Measurements from ENCODE around the gene ANKRD60.

ANKRD60 gene

DNA sequence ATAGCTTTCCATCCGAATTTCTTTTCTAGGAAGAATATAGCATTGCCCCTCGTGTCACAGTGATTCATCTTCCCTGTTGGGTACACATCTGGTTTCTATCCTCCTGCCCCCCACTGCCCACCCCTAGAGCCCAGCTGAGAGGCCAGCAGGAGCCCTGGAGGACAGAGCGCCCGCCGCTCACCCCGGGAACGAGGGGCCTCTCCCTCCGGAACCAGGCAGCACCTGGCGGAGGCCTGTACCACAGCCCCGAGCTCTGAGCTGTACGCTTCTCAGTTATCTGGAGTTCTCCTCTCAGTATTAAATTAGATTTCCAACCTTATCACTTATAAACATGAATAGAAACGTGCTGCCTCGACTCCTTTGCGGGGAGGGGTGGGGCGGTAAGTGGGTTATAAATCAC is 6.0 kb downstream of the ANKRD60 start:
- FAIRE-seq: no peak

DNA sequence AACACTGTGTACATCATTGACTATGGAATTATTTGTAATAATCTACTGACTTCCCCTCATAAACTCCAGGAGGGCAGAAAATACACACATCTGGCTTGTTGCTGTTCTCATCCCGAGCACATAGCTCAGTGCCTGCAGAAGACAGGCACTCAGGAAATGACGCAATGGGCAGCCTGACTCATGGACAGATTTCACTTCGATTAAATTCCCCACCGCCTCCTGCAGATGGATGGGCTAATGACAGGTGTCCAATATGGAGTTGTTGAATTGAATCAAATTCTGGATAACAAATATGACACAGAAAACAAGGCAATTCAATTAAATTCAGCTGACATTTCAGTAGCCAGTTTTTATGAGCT is 9.1 kb downstream of the ANKRD60 start:
- FAIRE-seq: no peak

DNA sequence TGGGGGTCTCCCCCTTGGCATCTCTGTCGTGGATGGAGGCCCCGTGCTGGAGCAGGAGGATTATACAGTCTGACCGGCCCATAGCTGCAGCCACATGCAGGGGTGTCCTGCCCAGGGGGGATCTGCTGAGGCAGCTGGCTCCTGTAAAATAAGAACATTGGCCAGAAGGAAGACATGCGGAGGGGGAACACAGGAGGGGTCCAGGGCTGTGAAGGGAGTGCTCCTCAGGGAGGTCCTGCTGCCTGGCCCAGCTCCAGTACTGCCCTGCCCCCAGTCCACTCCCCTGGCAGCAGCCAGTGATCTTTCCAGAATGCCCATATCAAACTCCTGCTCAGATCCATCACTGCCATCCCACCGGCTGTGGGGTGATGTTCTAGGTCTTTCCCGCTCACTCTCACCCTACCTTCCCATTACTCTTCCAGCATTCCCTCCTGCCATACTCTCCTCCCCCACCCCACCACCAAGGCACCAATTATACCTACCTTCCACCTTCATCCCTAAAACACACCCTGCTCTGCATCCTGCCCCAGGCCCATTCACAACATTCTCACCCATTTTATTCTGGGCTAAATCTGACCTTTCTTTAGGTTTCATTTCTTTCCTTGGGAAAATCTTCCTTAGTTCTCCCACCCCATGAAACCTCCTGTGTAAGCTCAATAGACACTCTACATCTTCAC is 9.7 kb downstream of the ANKRD60 start:
- FAIRE-seq: no peak

DNA sequence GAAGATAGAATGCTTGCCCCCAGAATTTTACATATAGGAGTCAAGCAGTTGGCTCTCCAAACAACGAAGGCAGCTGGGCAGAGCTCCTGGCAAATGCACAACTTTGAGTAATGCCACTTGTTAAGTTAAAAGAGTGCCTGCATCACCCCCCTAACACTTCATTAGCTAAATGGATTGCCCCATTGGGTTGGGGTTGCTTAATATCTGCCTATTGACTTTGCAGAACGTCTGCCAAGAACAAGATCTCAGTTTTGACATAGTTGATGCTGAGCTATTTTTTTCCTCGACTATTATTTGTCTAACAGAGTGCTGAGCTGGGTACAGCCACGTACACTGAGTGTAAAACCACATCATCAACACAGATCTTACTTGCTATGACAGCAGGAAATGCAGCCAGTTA is 12.1 kb downstream of the ANKRD60 start:
- no peak for FAIRE-seq

DNA sequence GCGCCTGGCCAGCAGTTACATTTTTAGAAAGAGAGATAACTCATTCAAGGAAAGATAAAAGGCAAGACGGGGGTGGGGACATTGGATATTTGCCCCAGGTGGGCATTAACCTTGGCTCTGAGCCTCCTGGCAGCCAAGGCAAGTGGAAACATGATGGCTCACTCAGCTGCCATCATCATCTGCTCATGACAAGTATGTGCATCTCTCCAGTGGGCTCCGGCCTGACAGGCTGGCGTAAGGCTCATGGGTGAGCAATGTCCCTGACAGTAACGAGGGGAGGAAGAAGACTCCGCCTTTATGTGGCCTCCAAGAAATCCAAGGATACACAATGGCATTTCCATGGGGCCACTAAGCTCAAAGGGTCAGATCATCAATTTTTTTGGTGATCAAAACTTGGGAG is 13.3 kb downstream of the ANKRD60 start:
- no peak for FAIRE-seq

DNA sequence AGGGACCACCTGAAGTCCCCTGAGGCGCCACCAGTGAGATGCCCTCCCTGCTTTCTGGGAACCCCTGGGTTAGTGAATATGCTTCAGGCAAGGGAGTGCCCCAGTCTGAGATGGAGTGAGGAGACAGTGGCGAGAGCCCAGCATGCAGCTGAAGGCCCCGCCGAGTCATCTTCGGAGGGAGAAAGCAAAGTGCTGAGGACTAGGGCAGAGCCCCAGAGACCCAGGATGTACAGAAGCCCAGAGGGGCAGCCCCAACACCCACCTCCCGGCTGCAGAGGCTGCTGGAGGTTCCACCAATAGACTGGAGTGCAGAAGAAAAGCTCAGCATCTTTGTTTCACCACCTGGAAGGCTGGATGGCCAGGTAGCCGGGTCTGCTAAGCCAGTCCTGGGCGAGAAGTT is 14.1 kb downstream of the ANKRD60 start:
- FAIRE-seq: no peak

DNA sequence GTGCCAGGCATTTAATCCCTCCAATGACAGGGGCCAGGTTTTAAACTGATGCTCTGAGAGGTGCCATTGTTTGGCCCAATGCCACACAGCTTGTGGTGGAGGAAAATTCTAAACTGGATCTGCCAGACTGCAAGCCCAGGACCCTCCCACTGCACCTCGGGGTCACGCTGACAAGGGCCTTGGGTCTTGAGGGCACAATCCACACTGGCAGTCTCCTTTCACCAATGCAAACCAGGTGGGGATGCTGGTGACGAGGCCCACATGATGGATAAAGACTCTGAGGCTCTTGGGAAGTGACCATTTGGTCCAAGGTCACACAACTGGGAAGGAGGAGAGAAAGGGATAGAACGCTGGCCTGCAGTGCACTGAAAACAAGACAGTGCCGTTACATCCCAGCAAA is 14.7 kb downstream of the ANKRD60 start:
- no peak for FAIRE-seq

DNA sequence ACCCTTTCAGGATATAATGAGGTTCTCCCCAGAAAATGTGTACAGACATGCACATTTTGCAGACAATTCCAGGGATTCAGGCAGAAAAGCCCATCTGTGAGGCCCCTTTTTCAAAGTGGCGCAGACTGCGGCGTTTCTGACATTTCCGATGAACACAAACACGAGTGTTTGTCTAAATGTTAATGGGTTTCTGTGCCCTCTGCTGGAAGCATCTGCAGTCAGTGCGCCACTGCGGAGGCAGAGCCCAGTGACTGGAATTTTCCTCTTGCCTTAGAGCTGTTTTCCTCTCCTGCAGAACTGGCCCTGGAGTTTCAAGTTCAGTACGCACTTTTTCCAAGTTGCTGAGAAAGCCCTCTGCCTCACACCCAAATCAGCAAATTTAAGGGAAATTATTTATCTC is 15.3 kb downstream of the ANKRD60 start:
- no peak for FAIRE-seq

DNA sequence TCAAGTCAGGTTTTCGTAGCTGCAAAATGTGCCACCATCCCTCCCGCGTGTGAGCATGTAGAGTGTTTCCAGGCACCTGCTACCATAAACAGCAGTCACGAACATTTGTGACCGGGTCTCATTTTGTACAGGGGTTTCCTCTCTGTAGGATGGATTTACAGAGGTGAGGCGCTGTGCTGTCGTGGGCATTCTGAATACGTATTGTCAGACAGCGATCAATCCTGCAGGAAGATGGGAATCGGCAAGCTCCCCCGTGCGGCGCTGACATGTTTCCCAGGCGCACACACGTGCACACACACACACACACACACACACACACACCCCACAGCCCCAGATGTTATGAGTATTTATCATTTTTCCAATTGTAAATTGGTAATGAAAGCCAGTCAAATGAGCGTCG is 15.8 kb downstream of the ANKRD60 start:
- no peak for FAIRE-seq

DNA sequence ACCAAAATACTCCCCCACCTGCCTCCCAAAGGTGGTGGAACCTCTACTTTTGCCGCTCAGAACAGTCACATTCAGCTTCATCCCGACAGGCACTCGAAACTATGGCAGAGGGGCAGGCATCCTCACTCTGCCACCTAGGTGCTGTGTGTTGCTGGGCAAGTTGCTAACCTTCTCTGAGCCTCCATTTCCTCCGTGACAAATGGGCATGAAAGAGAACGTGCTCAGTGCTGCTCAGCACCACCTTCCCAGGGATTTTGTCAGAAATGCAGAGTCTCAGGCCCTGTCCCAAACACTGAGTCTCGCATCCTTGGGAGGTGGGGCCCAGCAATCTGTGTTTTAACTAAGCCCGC is 18.1 kb downstream of the ANKRD60 start:
- FAIRE-seq: no peak

DNA sequence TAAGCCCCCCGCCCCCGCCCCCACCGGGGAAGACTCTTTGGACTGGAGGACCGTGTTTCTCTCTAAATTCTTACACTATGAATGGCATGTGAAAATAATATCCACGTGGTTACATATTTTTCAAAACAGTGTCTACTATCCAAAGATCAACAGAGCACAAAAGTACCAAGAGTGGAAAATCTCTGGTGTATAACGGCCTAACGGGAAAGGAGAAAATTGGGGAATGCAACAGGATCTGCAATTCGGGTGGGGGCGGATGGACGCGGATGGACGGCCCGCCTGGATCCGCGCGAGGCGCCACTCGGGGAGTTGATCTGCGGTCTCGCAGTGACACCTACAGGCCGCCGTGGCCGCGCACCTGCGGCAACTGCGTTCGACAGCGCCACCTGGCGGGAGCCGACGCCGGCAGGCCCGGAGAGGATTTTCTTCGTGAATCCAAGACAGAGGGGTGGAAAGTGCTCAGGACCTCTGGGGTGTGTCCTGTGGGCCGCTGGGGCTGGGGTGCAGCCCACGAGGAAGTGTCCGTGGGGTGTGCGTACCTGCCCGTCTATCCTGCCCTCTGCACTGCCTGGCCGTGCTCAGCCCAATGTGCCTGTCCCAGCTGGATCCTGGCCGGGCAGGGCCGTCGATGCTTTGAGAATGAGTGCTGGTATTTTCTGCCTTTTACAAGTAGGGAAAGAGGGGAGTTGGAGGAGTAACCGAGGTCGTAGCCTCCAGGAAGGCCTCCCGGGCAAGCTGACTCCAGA is 18.6 kb downstream of the ANKRD60 start:
- FAIRE-seq: no peak

DNA sequence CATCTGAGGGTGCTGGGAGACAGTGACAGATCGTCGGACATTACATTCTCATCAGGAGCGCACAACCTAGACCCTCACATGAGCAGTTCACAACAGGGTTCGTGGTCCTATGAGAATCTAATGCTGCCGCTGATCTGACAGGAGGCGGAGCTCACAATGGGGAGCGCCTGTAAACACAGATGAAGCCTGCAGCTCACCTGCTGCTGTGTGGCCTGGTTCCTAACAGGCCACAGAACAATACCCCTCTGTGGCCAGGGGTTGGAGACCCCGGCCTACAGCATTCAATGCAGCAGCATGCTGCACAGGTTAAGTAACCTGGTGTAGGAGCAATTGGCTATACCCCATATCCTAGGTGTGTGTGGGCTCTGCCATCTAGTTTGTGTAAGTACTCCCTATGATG is 19.5 kb downstream of the ANKRD60 start:
- FAIRE-seq: no peak

DNA sequence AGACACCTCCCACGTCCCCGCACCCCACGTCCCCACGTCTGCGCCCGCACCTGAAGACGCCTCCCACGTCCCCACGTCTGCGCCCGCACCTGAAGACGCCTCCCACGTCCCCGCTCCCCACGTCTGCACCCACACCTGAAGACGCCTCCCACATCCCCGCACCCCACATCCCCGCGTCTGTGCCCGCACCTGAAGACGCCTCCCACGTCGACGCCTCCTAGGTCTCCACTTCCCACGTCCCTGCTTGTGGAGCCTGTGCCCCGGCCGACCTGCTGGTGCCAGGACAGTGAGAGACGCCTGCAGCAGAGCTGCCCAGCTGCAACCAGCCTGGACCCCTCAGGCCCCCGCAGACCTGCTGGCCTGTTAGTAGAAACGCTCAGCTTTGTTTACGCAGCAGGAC is 22.6 kb downstream of the ANKRD60 start:
- FAIRE-seq: no peak

DNA sequence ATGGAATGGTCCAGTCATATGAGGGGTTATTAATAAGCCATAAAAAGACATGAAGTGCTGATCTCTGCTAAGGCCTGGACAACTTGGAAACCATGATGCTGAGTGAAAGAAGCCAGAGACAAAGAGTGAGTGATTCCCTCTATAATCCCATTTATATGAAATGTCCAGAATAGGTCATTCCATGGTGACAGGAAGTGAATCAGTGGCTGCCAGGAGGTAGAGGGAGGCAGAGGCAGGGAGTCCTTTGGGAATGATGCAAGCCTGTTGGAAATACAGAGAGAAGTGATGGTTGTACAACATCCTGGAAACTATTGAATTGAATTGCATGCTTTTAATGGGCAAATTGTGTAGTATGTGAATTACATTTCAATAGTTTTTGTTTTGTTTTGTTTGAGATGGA is 26.4 kb downstream of the ANKRD60 start:
- no peak for FAIRE-seq

DNA sequence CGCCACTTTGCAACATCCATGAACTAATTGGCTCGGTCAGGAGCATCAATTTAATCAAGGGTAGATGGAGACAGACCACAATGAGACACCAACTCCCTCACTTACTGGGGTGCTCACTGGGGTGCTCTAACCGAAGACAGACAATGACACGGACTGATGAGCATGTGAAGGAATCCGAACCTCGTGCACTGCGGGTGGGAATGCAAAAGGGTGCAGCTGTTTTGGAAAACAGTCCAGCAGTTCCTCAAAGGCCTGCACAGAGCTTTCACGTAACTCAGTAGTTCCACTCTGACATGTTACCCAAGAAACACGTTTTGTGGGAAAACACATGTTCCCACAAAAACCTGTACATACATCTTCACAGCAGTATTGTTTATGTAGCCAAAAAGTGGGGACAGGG is 26.8 kb downstream of the ANKRD60 start:
- no peak for FAIRE-seq

DNA sequence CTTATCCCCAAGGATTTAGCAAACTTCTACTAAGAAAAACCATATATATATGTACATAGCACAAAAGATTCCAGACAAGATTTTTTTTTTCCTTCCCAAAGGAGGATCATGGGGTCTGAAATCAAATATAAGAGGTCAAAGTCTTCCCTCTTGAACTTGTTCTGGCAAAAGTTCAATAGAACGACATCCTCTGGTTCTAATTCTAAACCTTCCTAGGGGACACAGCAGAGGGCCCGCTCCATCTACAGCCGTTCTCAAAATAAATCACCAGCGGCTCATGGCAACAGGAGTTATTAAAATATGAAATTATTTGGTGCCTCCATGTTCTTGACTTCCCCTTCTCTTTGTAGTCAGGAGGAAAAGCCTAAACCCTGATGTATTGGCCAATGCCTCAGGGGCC is 29.0 kb downstream of the ANKRD60 start:
- FAIRE-seq: no peak

DNA sequence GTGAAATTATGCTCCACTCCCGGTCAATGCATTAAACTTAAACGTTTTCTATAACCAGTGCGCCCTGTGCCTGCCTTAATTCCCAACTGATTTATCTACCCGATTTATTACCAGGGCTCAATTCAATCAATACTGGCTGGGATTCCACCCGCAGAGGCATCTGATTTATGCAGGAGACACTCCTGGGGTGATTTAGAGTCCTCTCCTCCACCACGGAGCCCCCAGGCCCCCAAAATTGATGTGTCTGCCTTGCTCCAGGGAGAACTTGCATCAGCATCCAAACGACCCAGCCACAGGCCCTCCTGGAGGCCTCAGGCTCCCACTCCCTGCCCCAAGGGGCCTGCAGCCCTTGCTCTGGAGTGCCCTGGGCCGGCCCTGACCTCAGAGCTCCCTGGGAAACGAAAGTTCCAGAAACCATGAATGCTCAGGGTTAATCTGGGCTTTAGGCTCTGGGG is 29.5 kb downstream of the ANKRD60 start:
- no peak for FAIRE-seq

DNA sequence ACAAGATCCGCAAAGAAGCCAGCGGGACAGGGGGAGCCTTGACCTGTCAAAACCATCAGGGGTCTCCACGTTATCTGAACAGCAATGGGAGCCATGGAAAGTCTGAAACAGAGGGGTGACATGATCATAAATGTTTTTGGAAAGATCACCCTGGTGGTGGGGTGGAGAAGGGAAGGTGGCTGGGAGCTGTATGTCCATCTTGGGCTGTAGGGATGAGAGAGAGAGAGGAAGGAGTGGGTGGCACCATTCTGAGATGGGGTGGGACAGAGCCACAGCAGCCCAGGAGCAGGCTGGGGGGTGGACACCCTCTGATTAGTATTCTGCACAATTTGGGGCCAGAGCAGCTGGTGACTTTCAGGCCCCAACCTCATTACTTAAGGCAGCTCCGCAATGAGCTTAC is 30.1 kb downstream of the ANKRD60 start:
- FAIRE-seq: no peak

DNA sequence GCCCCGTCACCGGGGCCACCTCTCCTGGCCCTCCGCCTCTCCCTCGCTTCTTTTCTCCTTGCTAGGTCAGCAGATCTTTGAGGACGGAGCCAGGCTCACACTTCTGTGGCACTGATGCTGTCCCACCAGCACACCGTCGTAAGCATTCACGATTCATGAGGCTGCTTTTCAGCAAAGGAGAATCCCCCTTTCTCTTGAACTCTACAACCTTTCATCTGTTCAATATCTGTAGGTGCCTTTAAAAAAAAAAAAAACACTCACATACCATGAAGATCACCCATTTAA is 31.3 kb downstream of the ANKRD60 start:
- FAIRE-seq: no peak

DNA sequence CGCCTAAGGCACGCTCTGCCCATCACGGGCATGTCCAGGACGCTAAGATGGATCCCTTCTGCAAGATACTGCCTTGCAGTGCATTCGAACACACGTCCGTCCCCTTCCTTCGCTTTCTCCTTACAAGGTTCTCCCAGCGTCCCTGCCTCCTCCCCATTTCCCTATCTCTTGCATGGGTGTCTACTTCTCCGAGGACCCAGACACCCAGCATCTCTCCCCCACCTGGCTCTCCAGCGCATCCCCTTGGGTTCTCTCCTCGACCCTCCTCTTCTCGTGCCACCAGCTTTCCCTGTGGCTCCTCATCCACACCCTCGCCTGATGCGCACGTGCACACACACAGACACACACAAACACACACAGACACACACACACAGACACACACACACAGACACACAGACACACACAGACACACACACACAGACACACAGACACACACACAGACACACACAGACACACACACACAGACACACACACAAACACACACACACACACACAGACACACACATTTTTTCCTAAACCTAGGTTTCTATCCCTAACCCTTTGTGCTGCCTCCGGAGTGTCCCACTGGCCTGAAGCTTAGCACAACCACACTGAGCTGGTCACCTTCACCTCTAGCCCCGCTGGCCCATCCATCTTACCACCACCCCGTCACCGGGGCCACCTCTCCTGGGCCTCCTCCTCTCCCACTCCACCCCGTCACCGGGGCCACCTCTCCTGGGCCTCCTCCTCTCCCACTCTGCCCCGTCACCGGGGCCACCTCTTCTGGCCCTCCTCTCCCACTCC is 31.9 kb downstream of the ANKRD60 start:
- FAIRE-seq: no peak

DNA sequence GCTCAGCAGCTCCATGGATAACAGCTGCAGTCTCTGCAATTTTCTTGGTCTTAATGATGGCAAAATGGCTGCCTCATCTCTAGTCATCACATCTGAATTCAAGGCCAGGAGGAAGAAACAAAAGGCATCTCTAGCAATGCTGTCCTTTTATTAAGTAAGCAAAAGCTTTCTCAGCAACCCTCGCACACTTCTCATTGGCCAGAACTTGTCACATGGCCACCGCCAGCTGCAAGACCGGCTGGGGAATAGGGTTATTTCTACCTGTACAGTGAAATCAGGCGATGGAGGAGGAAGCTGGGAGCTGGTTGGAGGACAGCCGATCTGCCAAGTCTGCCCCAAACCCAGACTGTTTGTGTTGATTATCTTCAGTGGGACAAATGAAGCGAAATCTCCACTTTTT is 33.4 kb downstream of the ANKRD60 start:
- FAIRE-seq: no peak

DNA sequence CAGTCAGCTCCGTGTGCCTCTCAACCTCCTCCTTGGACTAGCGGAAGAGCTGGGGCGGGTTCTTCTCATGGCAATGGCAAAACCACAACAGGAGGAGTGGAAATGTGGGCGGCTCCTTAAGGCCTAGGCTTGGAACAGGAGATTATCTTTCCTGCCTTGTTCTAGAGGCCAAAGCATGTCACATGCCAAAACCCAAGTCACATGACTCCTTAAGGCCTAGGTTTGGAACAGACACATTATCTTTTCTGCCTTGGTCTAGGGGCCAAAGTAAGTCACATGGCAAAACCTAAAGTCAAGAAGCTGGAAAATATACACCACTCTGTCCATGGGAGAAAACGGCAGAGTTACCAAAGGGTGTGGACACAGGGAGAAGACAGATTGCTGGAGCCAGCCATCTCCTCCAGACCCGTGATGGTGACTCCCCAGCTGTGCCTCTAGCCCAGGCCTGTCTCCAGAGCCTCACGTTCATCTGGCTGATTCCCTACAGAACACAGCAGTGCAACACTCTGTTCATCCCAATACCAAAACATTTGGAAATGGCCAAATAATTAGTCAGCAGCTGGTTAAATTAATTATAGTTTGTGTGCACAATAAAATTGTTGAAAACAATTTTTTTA is 34.2 kb downstream of the ANKRD60 start:
- no peak for FAIRE-seq

DNA sequence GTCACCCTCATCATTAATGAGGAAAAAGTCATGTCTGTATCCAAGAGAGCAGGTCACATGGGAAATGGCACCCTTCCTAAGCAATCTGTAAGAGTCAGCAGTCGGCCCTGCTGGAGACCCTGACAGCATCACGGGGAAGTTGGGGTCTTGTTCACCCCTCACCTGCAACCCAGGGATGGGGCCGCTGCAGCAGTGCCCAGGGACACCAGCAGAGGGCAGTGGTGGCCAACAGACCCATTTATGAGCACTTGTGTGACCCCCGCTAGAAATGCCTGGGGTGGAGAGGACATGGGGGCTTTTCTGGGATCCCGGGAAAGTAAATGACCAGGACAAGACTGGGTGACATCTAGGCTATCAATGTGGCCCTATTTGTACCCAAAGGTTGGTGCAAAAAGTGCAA is 35.9 kb downstream of the ANKRD60 start:
- no peak for FAIRE-seq

DNA sequence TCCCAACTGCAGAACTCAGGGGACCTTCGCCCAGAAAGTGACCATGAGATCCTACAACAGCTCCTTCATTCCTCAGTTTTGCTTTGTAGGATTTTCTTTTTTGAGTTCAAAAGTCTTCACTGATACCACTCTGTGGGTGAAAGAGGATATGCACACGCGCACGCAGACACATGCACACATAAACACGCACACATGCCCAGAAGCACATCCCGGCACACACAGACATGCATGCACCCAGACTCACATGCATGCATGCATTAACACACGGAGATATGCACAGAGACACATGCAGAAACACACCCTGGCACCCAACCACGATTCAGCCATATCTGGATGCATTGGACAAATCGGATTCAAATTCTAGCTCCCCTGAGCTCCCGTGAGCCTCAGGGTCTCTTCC is 36.4 kb downstream of the ANKRD60 start:
- FAIRE-seq: no peak
